ENCODE data around the gene RPS2.

DNA sequence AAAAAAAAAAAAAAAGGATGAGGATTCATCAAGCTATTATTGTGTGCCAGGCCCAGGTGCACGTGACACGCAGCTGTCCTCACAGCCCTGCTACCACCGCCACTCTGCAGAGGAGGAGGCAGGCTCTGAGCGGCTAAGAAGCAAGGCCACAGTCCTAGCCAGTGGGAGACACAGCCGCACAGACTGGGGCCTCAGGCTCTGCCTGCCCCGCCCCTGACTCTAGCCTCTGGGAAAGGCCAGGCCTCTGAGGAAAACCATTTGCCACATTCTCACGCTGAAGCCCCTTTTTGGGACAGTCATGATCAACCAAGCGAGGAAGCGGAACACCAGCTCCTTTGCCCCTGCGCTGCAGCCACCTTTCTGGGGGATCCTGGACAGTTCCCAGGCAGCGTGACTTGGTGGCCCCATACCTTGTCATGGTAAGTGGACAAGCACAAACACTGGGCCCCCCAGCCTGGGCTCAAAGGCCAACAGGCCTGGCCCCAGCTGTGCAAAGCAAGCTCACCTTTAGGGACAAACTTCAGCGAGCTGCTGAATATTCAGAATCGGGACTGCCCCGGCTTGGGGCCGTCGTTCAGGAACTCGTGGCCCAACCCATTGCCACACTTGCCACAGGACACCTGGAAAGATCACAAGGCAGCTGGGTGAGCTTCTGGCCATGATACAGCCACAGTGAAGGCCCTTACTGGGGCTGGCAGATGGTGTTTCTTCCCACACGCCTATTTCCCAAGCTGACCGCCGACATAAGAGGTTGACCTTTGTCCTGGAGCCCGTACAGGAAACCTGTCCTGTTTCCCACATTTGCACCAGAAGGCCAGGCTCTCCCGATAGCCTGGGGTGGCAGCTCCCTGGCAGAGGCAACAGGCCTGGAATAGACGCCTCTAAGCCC is 24.1 kb downstream of the RPS2 start:
- TF ChIP-seq POLR2A (IDR thresholded peaks at IDR 0.05; ENCODE audit: low read depth, low read length) = no peak
- TF ChIP-seq POLR2AphosphoS5 (IDR thresholded peaks at IDR 0.05; ENCODE audit: low read depth, low read length) = no peak
- no peak for TF ChIP-seq TAF1 (IDR thresholded peaks at IDR 0.05; ENCODE audit: borderline replicate concordance, low read depth, low read length)

All from GM12892 (cell line).